ENCODE measurements around the gene NDUFA9. TPM values are rescaled to one million over a fixed set of nuclear protein-coding genes. Genes with fewer than 3 reads are reported as not detected.

NDUFA9 gene
- 103 to 127 TPM (median 117 TPM) in 5 replicates for total RNA-seq (2022; extraction: Qiagen RNA extraction; ENCODE audit: low read depth)

GRCh38 chr12:4648501-4649357, at the start of gene NDUFA9, which contains the start of gene AKAP3:
Gene NDUFA9, plus strand, starts transcription at chr12:4649114. Its CDS starts 13 bp downstream, at chr12:4649127.
Gene AKAP3, minus strand, starts transcription at chr12:4649051. Its CDS starts 10,855 bp downstream, at chr12:4638196.

Other genes starting within 250 kb of the NDUFA9 start
- gene FGF6, start 203.3 kb upstream of the NDUFA9 start, total RNA-seq (2022; extraction: Qiagen RNA extraction; ENCODE audit: low read depth): not detected in 5 replicates
- 16.5 to 25.1 TPM (median 18.3 TPM) in 5 replicates for gene RAD51AP1, start 110.2 kb upstream of the NDUFA9 start, total RNA-seq (2022; extraction: Qiagen RNA extraction; ENCODE audit: low read depth)
- 41.3 to 51.3 TPM (median 46.9 TPM) in 5 replicates for gene DYRK4, start 86.9 kb upstream of the NDUFA9 start, total RNA-seq (2022; extraction: Qiagen RNA extraction; ENCODE audit: low read depth)
- 0.08 to 0.14 TPM (median 0.12 TPM) in 4 of 5 replicates, not detected in the other for gene AKAP3, start 63 bp upstream of the NDUFA9 start, total RNA-seq (2022; extraction: Qiagen RNA extraction; ENCODE audit: low read depth)
- gene GALNT8, start 71.3 kb downstream of the NDUFA9 start, total RNA-seq (2022; extraction: Qiagen RNA extraction; ENCODE audit: low read depth): not detected in 5 replicates